Adrenal gland (tissue), 5 donors: ENCODE measurements around the gene STXBP4.

Source experiments
- POLR2A ChIP-seq, 2 donors: fragments of 450-650 bp; IDR thresholded peaks; one replicate each; pipeline ENCODE4 v1.6.1; 2017; ENCODE audit warnings: antibody characterized with exemption in 2 of 2, mild to moderate bottlenecking in 2 of 2, moderate library complexity in 1 of 2
- TF ChIP-seq, protein P1 (sequence below), 6 experiments: fragments of 450-650 bp in 4 of 6; fragments of 200-600 bp in 2 of 6; sonication (generic) in 1 of 6; IDR thresholded peaks; 1 replicate in 5 of 6; 2 replicates in 1 of 6; pipeline versions ENCODE4 v1.5.1 to v1.8.0; 2016 to 2021; ENCODE audit warnings: antibody characterized with exemption in 6 of 6, mild to moderate bottlenecking in 2 of 6, moderate library complexity in 1 of 6
- donor health status: DM: no; HTN: no; CAD: no.

DNA sequence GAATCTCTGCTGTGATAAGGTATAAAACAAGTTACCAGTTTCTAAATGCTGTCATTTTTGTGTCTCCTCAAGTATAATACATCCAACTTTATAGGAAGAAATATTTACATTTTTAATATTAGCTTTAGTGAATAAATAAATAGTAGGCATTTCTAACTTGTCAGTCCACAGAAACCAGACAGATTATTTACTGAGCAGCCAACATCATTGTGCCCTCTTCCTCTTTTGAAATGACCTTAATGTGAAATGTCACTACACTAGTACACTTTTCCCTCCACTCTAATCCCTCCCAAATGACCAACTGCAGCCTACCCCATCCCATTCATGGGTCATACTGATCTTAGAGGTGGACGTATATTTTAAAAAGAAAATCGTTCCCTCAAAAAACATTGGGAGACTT lies 9.2 kb downstream of the STXBP4 start:
- TF ChIP-seq, protein P1, sequence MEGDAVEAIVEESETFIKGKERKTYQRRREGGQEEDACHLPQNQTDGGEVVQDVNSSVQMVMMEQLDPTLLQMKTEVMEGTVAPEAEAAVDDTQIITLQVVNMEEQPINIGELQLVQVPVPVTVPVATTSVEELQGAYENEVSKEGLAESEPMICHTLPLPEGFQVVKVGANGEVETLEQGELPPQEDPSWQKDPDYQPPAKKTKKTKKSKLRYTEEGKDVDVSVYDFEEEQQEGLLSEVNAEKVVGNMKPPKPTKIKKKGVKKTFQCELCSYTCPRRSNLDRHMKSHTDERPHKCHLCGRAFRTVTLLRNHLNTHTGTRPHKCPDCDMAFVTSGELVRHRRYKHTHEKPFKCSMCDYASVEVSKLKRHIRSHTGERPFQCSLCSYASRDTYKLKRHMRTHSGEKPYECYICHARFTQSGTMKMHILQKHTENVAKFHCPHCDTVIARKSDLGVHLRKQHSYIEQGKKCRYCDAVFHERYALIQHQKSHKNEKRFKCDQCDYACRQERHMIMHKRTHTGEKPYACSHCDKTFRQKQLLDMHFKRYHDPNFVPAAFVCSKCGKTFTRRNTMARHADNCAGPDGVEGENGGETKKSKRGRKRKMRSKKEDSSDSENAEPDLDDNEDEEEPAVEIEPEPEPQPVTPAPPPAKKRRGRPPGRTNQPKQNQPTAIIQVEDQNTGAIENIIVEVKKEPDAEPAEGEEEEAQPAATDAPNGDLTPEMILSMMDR (IDR thresholded peaks at IDR 0.05), result no peak
- no peak for TF ChIP-seq POLR2A (IDR thresholded peaks at IDR 0.05)
